HG03159 (cell line): ENCODE data around the gene RPGRIP1L.

Source experiments
- ATAC-seq: cut with Tn5 transposase; IDR thresholded peaks from one replicate; pipeline ENCODE4 v1.9.1; 2021; ENCODE audit warnings: mild to moderate bottlenecking, moderate library complexity; ENCODE audit not compliant: unreplicated experiment

Gene RPGRIP1L

DNA sequence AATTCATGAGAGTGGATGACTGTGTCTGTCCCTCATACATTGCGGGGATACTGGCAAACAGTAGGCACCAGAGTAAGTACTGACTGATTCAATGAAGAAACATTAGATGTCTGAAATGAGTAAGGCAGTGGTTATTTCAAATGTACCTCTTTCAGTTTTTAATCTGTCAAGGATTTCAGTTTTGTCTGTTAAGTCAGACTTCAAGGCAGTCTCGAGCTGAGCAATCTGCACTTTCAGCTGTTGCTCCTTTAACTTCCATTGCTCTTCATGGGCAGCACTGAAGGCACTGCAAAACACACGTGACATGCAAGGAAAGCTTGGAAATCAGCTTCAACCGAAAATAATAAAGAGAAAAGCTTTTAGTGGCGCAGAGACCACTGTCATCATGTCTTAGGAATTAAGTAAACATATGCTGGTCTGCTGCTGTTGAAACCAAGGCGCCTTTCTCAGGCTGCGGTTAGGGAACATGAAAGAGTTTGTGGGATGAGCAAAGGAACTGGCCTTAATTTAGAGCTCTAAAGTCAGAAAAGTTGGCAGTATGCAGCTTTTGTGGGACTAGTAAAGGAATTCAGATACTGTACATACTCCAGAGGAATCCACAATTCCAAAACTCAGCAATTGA, 38.8 kb downstream of the RPGRIP1L start:
- peak; percentile 49 for ATAC-seq

- no peak for ATAC-seq
Measured at GRCh38 chr16:53662072-53662471, 41.6 kb downstream of the RPGRIP1L start.

- no peak for ATAC-seq
Measured at GRCh38 chr16:53654946-53655345, 48.7 kb downstream of the RPGRIP1L start.

- ATAC-seq, result no peak
Measured at GRCh38 chr16:53651357-53651756, 52.3 kb downstream of the RPGRIP1L start.

GRCh38 chr16:53646506-53646905, 57.2 kb downstream of the RPGRIP1L start:
- no peak for ATAC-seq

GRCh38 chr16:53643474-53643873, 60.2 kb downstream of the RPGRIP1L start:
- no peak for ATAC-seq

- no peak for ATAC-seq
Measured at GRCh38 chr16:53642094-53642493, 61.6 kb downstream of the RPGRIP1L start.

GRCh38 chr16:53636978-53637377, 66.7 kb downstream of the RPGRIP1L start:
- no peak for ATAC-seq

DNA sequence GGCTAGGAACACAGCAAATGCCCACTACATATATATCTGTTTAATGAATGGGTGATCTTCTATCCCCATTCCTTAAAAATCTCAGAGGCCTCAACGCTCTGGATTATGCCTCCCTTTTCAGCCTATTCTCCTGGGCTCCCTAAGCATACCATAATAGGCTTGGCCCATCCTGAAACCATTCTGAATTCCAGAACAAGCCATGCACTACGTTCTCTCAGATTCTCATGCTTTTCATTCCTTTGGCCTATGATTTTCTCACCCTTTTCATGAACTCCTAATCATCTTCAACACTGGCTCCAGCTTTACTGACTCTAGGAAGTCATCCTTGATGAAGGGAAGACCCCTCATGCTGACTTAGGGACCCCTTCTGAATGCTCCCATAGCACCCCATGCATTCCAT, 71.1 kb downstream of the RPGRIP1L start:
- no peak for ATAC-seq

- no peak for ATAC-seq
Measured at GRCh38 chr16:53631236-53632025, 72.2 kb downstream of the RPGRIP1L start.

DNA sequence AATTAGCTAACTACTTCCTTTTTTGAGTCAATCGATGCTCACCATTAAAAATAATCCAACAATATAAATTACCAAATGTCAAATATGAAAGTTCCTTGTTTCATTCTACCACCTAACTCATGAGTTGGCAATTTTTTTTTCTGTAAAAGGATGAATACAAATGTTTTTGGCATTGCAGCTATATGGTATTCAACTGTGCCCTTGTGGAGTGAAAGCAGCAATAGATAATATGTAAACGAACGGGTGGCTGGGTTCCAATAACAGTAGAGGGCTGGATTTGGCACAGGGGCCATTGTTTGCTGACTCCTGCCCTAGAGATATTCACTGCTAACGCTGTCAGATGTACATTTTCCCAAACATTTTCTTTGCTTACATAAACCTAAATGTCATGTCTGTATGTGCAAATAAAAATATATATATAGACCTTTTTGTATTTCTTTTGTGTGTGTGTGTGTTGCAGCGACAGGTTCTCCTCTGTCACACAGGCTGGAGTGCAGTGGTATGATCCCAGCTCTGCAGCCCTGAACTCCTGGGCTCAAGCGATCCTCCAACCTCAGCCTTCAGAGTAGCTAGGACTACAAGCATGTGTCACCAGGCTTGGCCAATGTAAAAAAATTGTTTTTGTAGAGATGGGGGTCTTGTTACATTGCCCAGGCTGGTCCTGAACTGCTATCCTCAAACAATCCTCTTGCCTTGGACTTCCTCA, 73.9 kb downstream of the RPGRIP1L start:
- no peak for ATAC-seq

- no peak for ATAC-seq
Measured at GRCh38 chr16:53629151-53629550, 74.5 kb downstream of the RPGRIP1L start.

DNA sequence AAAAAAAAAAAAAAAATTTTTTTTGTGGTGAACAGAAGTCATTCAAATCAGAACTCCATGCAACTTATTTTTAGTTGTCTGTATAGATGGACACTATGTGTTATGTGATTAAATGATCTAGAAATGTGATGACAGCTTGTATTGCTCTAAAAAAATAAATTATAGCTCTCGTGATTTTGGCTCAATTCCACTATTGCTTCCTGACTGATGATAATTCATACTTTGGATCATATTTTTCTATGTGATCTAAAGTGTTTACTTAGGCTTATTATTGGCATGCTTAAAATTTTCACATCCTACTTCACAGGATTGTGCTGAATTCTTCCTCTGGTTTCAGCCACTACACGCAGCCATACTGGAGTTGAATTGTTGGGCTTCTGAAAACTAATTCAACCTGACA, 76.8 kb downstream of the RPGRIP1L start:
- ATAC-seq, result no peak

- ATAC-seq, result no peak
Measured at GRCh38 chr16:53626161-53626560, 77.5 kb downstream of the RPGRIP1L start.

DNA sequence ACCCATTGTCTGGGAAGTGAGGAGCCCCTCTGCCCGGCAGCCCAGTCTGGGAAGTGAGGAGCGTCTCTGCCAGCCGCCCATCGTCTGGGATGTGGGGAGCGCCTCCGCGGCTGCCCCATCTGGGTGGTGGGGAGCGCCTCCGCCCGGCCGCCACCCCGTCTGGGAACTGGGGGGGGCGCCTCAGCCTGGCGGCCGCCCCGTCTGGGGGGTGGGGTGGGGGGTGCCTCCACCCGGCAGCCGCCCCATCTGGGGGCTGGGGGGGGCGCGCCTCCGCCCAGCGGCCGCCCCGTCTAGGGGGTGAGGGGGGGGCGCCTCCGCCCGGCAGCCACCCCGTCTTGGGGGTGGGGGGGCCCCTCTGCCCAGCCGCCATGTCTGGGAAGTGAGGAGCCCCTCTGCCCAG, 78.4 kb downstream of the RPGRIP1L start:
- no peak for ATAC-seq

- ATAC-seq, result no peak
Measured at GRCh38 chr16:53622315-53622714, 81.3 kb downstream of the RPGRIP1L start.

GRCh38 chr16:53620476-53620875, 83.2 kb downstream of the RPGRIP1L start:
- ATAC-seq, result no peak

DNA sequence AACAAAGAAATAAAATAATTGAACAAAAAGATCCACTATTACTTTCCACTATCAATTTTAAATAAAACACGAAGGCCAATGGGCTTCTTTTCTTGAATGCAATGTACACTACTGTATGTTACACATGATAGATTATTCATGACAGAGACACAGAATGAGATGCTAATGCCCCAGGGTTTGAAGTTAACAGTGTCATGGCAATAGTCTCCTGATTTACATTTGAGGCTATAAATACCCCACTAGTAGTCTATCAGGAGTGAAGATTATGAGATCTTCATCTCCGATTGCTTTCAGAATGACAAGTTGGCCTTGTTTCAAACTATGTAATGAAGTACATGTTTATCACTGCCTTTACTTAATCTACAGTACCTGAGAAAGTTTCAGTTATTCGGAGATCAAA, 84.4 kb downstream of the RPGRIP1L start:
- ATAC-seq, result no peak

GRCh38 chr16:53614346-53614745, 89.3 kb downstream of the RPGRIP1L start:
- ATAC-seq, result no peak

GRCh38 chr16:53612003-53612402, 91.7 kb downstream of the RPGRIP1L start:
- ATAC-seq, result no peak

- ATAC-seq, result no peak
Measured at GRCh38 chr16:53611179-53611696, 92.4 kb downstream of the RPGRIP1L start.

DNA sequence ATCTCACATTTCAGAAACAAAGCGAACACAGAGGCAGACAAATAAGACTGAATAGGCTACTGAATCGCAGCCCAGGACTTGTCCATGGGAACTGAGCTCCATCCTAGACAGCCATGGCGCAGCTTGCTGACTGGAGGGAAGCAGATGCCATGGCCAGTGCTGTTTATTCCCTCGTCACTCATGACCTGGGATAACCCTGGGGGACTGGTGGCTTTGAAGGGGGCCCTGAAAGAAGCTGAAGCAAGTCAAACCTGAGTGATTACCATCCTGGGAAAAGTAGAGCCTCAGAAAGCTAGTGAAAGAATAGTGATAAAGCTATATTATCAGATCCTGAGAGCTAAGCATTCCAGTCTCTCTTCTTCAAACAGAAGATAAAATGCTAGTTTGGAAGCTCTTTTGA, 94.1 kb downstream of the RPGRIP1L start:
- no peak for ATAC-seq
